CD14-positive monocyte (primary cell): ENCODE results near the gene RBMS1. TPM values are rescaled to one million over a fixed set of nuclear protein-coding genes. Genes with fewer than 3 reads are reported as not detected.

Source experiments
- DNase-seq, 3 donors: peaks; one replicate each; pipeline ENCODE4 v3.0.0-alpha.2; 2011 to 2022
- H2AFZ ChIP-seq: 2 replicates; pipeline ENCODE4 v1.6.0; 2012; ENCODE audit warnings: mild to moderate bottlenecking, low read depth, low read length, inconsistent platforms; ENCODE audit not compliant: insufficient read depth, poor library complexity, severe bottlenecking
- H3K27ac ChIP-seq, 2 donors: 1 replicate in 1 of 2; 2 replicates in 1 of 2; pipeline ENCODE4 v1.5.1; 2012 to 2013; ENCODE audit warnings: low read length in 2 of 2, control low read depth in 1 of 2, inconsistent platforms in 1 of 2, low read depth in 1 of 2, mild to moderate bottlenecking in 1 of 2
- H3K27me3 ChIP-seq, 2 donors: one replicate each; pipeline versions ENCODE4 v1.6.0 to v1.6.1; 2011 to 2013; ENCODE audit warnings: low read length in 2 of 2; ENCODE audit not compliant: control insufficient read depth in 2 of 2, insufficient read depth in 2 of 2
- H3K36me3 ChIP-seq, 2 donors: replicated peaks in 1 of 2; 1 replicate in 1 of 2; 2 replicates in 1 of 2; pipeline versions ENCODE4 v1.5.1 to v1.6.1; 2012 to 2013; ENCODE audit warnings: low read length in 2 of 2, control low read depth in 1 of 2, inconsistent platforms in 1 of 2, mild to moderate bottlenecking in 1 of 2; ENCODE audit not compliant: insufficient read depth in 2 of 2, control insufficient read depth in 1 of 2
- H3K4me1 ChIP-seq, 2 donors: 1 replicate in 1 of 2; 2 replicates in 1 of 2; pipeline versions ENCODE4 v1.5.1 to v1.6.1; 2012 to 2013; ENCODE audit warnings: low read length in 2 of 2, control low read depth in 1 of 2, inconsistent platforms in 1 of 2, mild to moderate bottlenecking in 1 of 2, moderate library complexity in 1 of 2; ENCODE audit not compliant: insufficient read depth in 2 of 2, control insufficient read depth in 1 of 2
- H3K4me2 ChIP-seq: replicated peaks from 2 replicates; pipeline ENCODE3; 2012; ENCODE audit warnings: low read length, moderate library complexity, mild to moderate bottlenecking; ENCODE audit not compliant: poor library complexity, severe bottlenecking; ENCODE audit errors: extremely low read depth
- H3K4me3 ChIP-seq, 3 experiments: fragments of 200-600 bp in 1 of 3; sonication (generic) in 1 of 3; replicated peaks in 1 of 3; 1 replicate in 2 of 3; 2 replicates in 1 of 3; pipeline ENCODE4 v1.5.1; 2011 to 2013; ENCODE audit warnings: low read length in 3 of 3, mild to moderate bottlenecking in 3 of 3, control low read depth in 2 of 3, low read depth in 2 of 3, inconsistent platforms in 1 of 3, moderate library complexity in 1 of 3
- H3K79me2 ChIP-seq: 2 replicates; pipeline ENCODE4 v1.6.0; 2012; ENCODE audit warnings: mild to moderate bottlenecking, control low read depth, inconsistent platforms, low read length, moderate library complexity; ENCODE audit not compliant: insufficient read depth
- H3K9ac ChIP-seq: 2 replicates; pipeline ENCODE4 v1.6.0; 2017; ENCODE audit warnings: low read length, mild to moderate bottlenecking; ENCODE audit not compliant: insufficient read depth, poor library complexity, severe bottlenecking
- H3K9me3 ChIP-seq, 2 donors: replicated peaks in 1 of 2; 1 replicate in 1 of 2; 2 replicates in 1 of 2; pipeline versions ENCODE4 v1.5.1 to v1.6.1; 2012 to 2013; ENCODE audit warnings: low read length in 2 of 2, control low read depth in 1 of 2; ENCODE audit not compliant: control insufficient read depth in 1 of 2, insufficient read depth in 1 of 2
- H4K20me1 ChIP-seq: 2 replicates; pipeline ENCODE4 v1.6.0; 2012; ENCODE audit warnings: mild to moderate bottlenecking, low read length, control low read depth, moderate library complexity; ENCODE audit not compliant: insufficient read depth
- H3K27ac Mint-ChIP-seq, 7 donors: one replicate each; pipeline ENCODE4 v1.8.0; 2020; ENCODE audit warnings: mild to moderate bottlenecking in 7 of 7, mixed read lengths in 7 of 7, moderate library complexity in 6 of 7, inconsistent platforms in 2 of 7
- H3K27me3 Mint-ChIP-seq, 3 donors: one replicate each; pipeline ENCODE4 v1.8.0; 2021 to 2022; ENCODE audit warnings: low read depth in 3 of 3, mild to moderate bottlenecking in 3 of 3, mixed read lengths in 3 of 3, moderate library complexity in 3 of 3, inconsistent platforms in 1 of 3
- H3K36me3 Mint-ChIP-seq, 2 donors: one replicate each; pipeline ENCODE4 v1.8.0; 2020; ENCODE audit warnings: mixed read lengths in 2 of 2, inconsistent platforms in 1 of 2, mild to moderate bottlenecking in 1 of 2
- H3K4me1 Mint-ChIP-seq: one replicate; pipeline ENCODE4 v1.8.0; 2020; ENCODE audit warnings: mild to moderate bottlenecking, mixed read lengths
- H3K4me3 Mint-ChIP-seq, 2 donors: one replicate each; pipeline ENCODE4 v1.8.0; 2020; ENCODE audit warnings: mild to moderate bottlenecking in 2 of 2, mixed read lengths in 2 of 2, moderate library complexity in 1 of 2
- H3K9me3 Mint-ChIP-seq, 7 donors: one replicate each; pipeline ENCODE4 v1.8.0; 2020 to 2022; ENCODE audit warnings: mixed read lengths in 7 of 7, mild to moderate bottlenecking in 6 of 7, moderate library complexity in 6 of 7, inconsistent platforms in 2 of 7
- CTCF ChIP-seq: fragments of 200-600 bp; IDR thresholded peaks from one replicate; pipeline ENCODE4 v1.8.0; 2022; ENCODE audit warnings: antibody characterized with exemption, mild to moderate bottlenecking
- WGBS: methylation state at CpG from one replicate; pipeline ENCODE4 v1.1.5; 2013; ENCODE audit warnings: missing lambda C conversion rate; ENCODE audit not compliant: insufficient coverage; 5-methylcytosine and 5-hydroxymethylcytosine counted together
- intact Hi-C, 2 donors: fragments of 100-400 bp; cut with micrococcal nuclease; formaldehyde crosslinking; loops; one replicate each; pipeline versions ENCODE4 v1.15.0 to v1.15.1; 2023
- polyA plus RNA-seq, 3 donors: library from polyadenylated mRNA; depleted of rRNA in 1 of 3; unstranded in 2 of 3; stranded (reverse) in 1 of 3; fragments of 300-500 nt in 2 of 3; fragments of >200 nt in 1 of 3; fragmentation: Illumina TruSeq in 2 of 3; gene quantifications; 1 replicate in 2 of 3; 2 replicates in 1 of 3; pipeline ENCODE4 v1.2.3, GENCODE V29; 2012 to 2021

RBMS1 gene
- polyA plus RNA-seq, 3 donors = 88.2 to 91.2 (median 89.4) TPM

- Mint-ChIP-seq H3K4me3 (no peak overlapping the region), H3K36me3 (peaks cover 5 to 16% of the 10 kb centered on the region in 2 donors), H3K27me3 (peaks cover 0 to 4% (median 2%) of the 10 kb centered on the region in 3 donors), H3K9me3 (peaks cover 0 to 6% (median 0%) of the 10 kb centered on the region in 7 donors), H3K27ac (no peak overlapping the region), H3K4me1 (peaks cover 5% of the 10 kb centered on the region)
- TF ChIP-seq CTCF = no peak
- peaks cover 2 to 3% of the 10 kb centered on the region in 2 donors for H3K4me1 ChIP-seq
- WGBS = 100% methylated on average over 2 of the region's 4 CpGs
- DNase-seq = no peak
- H3K27ac ChIP-seq = no peak overlapping the region
- H3K9me3 ChIP-seq = no peaks in the 10 kb centered on the region
- no peaks in the 10 kb centered on the region for H3K79me2 ChIP-seq
- H3K9ac ChIP-seq = no peak overlapping the region
- H3K4me3 ChIP-seq = no peak overlapping the region
- H2AFZ ChIP-seq = no peak overlapping the region
- H3K36me3 ChIP-seq = no peaks in the 10 kb centered on the region
- intact Hi-C loops = no loop called here
- no peak overlapping the region for H3K4me2 ChIP-seq
- no peaks in the 10 kb centered on the region for H3K27me3 ChIP-seq
- no peaks in the 10 kb centered on the region for H4K20me1 ChIP-seq
These were observed 33.3 kb downstream of the RBMS1 start for GRCh38 chr2:160460333-160460731.

- Mint-ChIP-seq H3K9me3 (peaks cover 0 to 6% (median 0%) of the 10 kb centered on the region in 7 donors), H3K27me3 (peaks cover 0 to 4% (median 2%) of the 10 kb centered on the region in 3 donors), H3K4me3 (no peak overlapping the region), H3K4me1 (no peaks in the 10 kb centered on the region), H3K27ac (no peak overlapping the region), H3K36me3 (peaks cover 5 to 19% of the 10 kb centered on the region in 2 donors)
- Histone ChIP-seq H3K27ac (no peak overlapping the region), H3K9ac (no peak overlapping the region), H3K4me3 (no peak overlapping the region), H2AFZ (no peak overlapping the region), H3K36me3 (no peaks in the 10 kb centered on the region), H4K20me1 (no peaks in the 10 kb centered on the region), H3K4me2 (no peak overlapping the region), H3K27me3 (no peaks in the 10 kb centered on the region), H3K9me3 (no peaks in the 10 kb centered on the region), H3K79me2 (no peaks in the 10 kb centered on the region), H3K4me1 (no peaks in the 10 kb centered on the region)
- no peak for TF ChIP-seq CTCF
- WGBS = no CpG with 5 or more reads among the region's 1 CpG
- no peak for DNase-seq
- intact Hi-C loops = no loop called here
These were observed 33.9 kb downstream of the RBMS1 start for GRCh38 chr2:160459538-160460332.
